Vagina (tissue), 2 donors: ENCODE measurements around the gene XPO5. TPM values are rescaled to one million over a fixed set of nuclear protein-coding genes. Genes with fewer than 3 reads are reported as not detected.

Experiments
- DNase-seq, 2 donors: peaks; one replicate each; pipeline ENCODE4 v3.0.0-alpha.2; 2017; ENCODE audit errors: extremely low spot score in 2 of 2
- H3K27ac ChIP-seq: fragments of 200-600 bp; sonication (generic); one replicate; pipeline ENCODE4 v1.5.1; 2019
- H3K27me3 ChIP-seq: fragments of 200-600 bp; sonication (generic); one replicate; pipeline ENCODE4 v1.5.1; 2019
- H3K36me3 ChIP-seq, 2 donors: fragments of 200-600 bp; sonication (generic); one replicate each; pipeline ENCODE4 v1.5.1; 2017 to 2019
- H3K4me1 ChIP-seq: fragments of 200-600 bp; sonication (generic); one replicate; pipeline ENCODE4 v1.5.1; 2019
- H3K4me3 ChIP-seq, 2 donors: fragments of 200-600 bp; sonication (generic); 1 replicate in 1 of 2; 2 replicates in 1 of 2; pipeline ENCODE4 v1.5.1; 2016 to 2019
- H3K9me3 ChIP-seq: fragments of 200-600 bp; sonication (generic); one replicate; pipeline ENCODE4 v1.5.1; 2019
- POLR2A ChIP-seq, 2 donors: fragments of 450-650 bp; IDR thresholded peaks; one replicate each; pipeline ENCODE4 v1.6.1; 2017; ENCODE audit warnings: antibody characterized with exemption in 2 of 2, mild to moderate bottlenecking in 2 of 2, moderate library complexity in 2 of 2
- POLR2AphosphoS5 ChIP-seq, 2 donors: sonication (generic); formaldehyde crosslinking; IDR thresholded peaks; one replicate each; pipeline ENCODE4 v1.9.0; 2017; ENCODE audit warnings: antibody characterized with exemption in 2 of 2, mild to moderate bottlenecking in 2 of 2, low read depth in 1 of 2; ENCODE audit not compliant: insufficient read depth in 1 of 2
- intact Hi-C: fragments of 100-400 bp; cut with DNase I; formaldehyde crosslinking; loops from one replicate; pipeline ENCODE4 v1.15.1; 2023
- total RNA-seq: library from RNA; depleted of rRNA; stranded (reverse); fragments of >200 nt; gene quantifications from one replicate; pipeline ENCODE4 v1.2.3, GENCODE V29; 2016
- TF ChIP-seq, protein P1 (sequence below), 3 experiments: fragments of 450-650 bp in 2 of 3; fragments of 200-600 bp in 1 of 3; sonication (generic) in 1 of 3; IDR thresholded peaks; one replicate each; pipeline ENCODE4 v1.5.1; 2017 to 2019; ENCODE audit warnings: antibody characterized with exemption in 3 of 3, mild to moderate bottlenecking in 2 of 3, moderate library complexity in 2 of 3

XPO5 gene
- total RNA-seq, 1 donor from 2014 or later, result 24.3 TPM

DNA sequence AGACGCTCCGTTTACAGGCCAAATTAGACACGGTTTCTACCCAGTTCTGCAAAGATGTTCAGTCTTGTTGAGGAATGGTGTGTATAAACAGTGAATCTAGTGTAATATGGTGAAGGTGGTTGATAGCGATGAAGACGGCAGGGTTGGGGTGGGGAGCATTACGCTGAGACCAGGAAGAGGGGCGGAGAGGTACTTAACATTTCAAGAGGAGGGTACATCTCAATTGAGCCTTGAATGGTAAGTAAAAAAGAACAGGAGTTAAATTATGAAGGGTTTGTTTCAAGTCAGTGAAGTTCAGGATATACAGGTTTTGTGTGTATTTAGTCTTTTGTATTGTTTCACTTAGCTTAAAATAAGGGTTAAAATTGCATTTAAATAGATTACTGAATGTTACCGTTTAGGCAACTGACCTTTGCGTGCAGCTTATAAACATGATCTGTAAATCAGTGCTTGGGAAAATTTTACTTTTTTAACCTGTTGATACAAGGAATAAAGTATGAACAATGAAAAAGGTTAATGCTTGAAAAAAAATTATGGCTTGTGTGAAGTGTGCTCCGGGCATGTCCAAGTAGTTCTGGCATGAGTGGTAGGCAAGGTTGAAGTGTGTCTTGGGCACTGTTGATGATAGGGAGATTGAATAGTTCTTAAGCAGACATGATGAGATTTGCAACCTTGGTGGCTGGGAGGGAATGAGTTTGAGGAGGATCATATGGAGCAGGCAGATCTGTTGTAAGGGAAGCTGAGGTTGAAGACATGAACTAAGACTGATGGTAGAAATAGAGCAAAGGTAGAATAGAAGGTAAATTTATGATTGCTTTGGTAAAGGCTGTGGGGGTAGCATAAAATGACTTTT is 58.1 kb downstream of the XPO5 start:
- Histone ChIP-seq H3K27me3 (no peaks in the 10 kb centered on the region), H3K36me3 (peaks cover 0 to 60% of the 10 kb centered on the region in 2 donors), H3K4me1 (peaks cover 44% of the 10 kb centered on the region), H3K9me3 (no peaks in the 10 kb centered on the region), H3K4me3 (peak overlapping the region; percentile 79 to 84), H3K27ac (peak overlapping the region; percentile 3)
- TF ChIP-seq POLR2A (IDR thresholded peaks at IDR 0.05), result no peak
- TF ChIP-seq POLR2AphosphoS5 (IDR thresholded peaks at IDR 0.05; ENCODE audit: insufficient read depth in 1 of 2, low read depth in 1 of 2), result no peak
- TF ChIP-seq, protein P1, sequence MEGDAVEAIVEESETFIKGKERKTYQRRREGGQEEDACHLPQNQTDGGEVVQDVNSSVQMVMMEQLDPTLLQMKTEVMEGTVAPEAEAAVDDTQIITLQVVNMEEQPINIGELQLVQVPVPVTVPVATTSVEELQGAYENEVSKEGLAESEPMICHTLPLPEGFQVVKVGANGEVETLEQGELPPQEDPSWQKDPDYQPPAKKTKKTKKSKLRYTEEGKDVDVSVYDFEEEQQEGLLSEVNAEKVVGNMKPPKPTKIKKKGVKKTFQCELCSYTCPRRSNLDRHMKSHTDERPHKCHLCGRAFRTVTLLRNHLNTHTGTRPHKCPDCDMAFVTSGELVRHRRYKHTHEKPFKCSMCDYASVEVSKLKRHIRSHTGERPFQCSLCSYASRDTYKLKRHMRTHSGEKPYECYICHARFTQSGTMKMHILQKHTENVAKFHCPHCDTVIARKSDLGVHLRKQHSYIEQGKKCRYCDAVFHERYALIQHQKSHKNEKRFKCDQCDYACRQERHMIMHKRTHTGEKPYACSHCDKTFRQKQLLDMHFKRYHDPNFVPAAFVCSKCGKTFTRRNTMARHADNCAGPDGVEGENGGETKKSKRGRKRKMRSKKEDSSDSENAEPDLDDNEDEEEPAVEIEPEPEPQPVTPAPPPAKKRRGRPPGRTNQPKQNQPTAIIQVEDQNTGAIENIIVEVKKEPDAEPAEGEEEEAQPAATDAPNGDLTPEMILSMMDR (IDR thresholded peaks at IDR 0.05), result no peak
- intact Hi-C loops, result no loop called here
- DNase-seq, result no peak

DNA sequence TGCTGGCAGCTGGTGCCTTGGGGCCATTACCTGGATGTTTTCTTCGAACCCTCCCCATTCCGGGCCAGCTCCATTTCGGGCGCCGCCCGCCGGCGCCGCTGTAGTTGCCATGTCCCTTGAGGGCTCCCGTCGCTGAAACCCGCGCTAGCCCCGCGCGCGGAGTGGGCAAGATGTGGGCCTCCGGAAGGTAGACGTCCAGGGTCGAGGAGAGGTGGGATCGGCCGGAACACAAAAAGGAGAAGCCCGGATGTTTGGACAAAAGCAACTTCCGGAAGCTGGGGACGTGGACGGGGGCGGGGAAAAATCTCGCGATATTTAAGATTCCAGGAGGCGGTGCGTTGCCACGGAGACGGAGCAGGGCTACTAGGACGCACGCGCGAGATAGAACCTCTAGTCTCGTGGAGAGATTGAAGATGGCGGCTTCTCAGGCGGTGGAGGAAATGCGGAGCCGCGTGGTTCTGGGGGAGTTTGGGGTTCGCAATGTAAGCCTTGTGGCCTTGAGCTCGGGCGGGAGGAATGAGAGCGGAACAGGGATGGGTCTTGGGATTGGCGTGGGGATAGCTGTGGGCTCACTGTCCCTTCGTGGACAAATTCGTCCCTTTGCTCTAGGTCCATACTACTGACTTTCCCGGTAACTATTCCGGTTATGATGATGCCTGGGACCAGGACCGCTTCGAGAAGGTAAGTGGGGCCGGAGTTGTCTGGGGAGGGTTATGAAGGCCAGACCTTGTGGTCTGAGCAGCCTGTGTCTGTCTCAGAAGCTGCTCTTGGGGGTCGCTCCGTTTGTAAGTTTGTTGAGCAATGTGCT is 58.9 kb downstream of the XPO5 start, which contains the start of the genes POLR1C and YIPF3:
Gene POLR1C (plus strand): TSS at position 393 of the 808 bp plus-strand sequence. CDS start 21 bp downstream, at position 414.
Gene YIPF3 (minus strand): TSS at position 230 of the 808 bp plus-strand sequence. CDS start 119 bp downstream, at position 111.
- intact Hi-C loops, result no loop called here
- Histone ChIP-seq H3K4me3 (peak within 1 kb of the TSS; percentile 79 to 84), H3K27me3 (no peaks in the 10 kb centered on the region), H3K27ac (peak within 1 kb of the TSS; percentile 80), H3K4me1 (peaks cover 44% of the 10 kb centered on the region), H3K9me3 (no peaks in the 10 kb centered on the region), H3K36me3 (peaks cover 0 to 62% of the 10 kb centered on the region in 2 donors)
- TF ChIP-seq POLR2AphosphoS5 (IDR thresholded peaks at IDR 0.05; ENCODE audit: insufficient read depth in 1 of 2, low read depth in 1 of 2) (peak; percentile 79 to 97), POLR2A (IDR thresholded peaks at IDR 0.05) (peak in 1 of 2 donors; percentile 31)
- TF ChIP-seq, protein P1 (IDR thresholded peaks at IDR 0.05), result no peak
- DNase-seq, result peak in 1 of 2 donors; percentile 98

DNA sequence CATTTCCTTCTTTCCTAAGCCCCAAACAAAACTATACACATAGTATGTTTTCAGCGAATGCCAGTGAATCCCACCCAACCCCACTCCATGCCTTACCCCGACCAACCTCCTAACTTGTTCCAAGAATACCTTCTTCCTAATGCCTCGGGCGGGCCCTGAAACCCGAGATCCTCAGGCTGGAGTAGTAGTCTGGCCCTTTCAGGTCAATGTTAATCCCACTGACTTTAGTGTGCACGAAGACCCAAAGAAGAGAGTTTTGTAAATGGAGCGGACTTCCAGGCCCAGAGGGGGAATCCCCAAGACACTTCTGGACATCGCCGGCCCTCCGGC is 59.5 kb downstream of the XPO5 start:
- H3K4me3 ChIP-seq, result peak overlapping the region; percentile 79 to 84
- peaks cover 0 to 59% of the 10 kb centered on the region in 2 donors for H3K36me3 ChIP-seq
- TF ChIP-seq POLR2AphosphoS5 (IDR thresholded peaks at IDR 0.05; ENCODE audit: insufficient read depth in 1 of 2, low read depth in 1 of 2), result no peak
- no peak for TF ChIP-seq POLR2A (IDR thresholded peaks at IDR 0.05)
- TF ChIP-seq, protein P1 (IDR thresholded peaks at IDR 0.05), result no peak
- peak overlapping the region; percentile 80 for H3K27ac ChIP-seq
- H3K9me3 ChIP-seq, result no peaks in the 10 kb centered on the region
- peaks cover 44% of the 10 kb centered on the region for H3K4me1 ChIP-seq
- no peaks in the 10 kb centered on the region for H3K27me3 ChIP-seq
- DNase-seq, result no peak
- intact Hi-C loops, result no loop called here

DNA sequence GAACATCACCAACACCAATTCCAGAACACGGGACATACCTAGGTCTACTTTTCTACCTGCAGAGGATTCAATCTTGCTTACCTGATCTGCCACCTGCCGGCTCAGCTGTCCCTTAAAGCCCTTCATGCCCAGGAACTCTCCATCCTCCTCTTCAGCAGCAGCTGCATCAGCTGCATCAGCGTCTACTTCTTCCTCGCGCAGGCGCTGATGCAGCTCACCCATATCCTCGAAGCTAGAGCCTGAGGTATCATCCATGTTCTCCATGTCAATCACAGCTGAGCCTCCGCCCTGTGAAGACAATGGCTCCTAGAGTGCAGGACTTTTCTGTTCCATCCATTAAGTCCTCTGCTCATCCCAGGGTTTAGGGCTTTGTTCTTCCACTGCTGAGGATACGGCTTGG is 60.0 kb downstream of the XPO5 start:
- peaks cover 0 to 54% of the 10 kb centered on the region in 2 donors for H3K36me3 ChIP-seq
- intact Hi-C loops, result no loop called here
- H3K4me1 ChIP-seq, result peaks cover 47% of the 10 kb centered on the region
- H3K27ac ChIP-seq, result peak overlapping the region; percentile 80
- DNase-seq, result no peak
- peak overlapping the region; percentile 79 to 84 for H3K4me3 ChIP-seq
- no peak for TF ChIP-seq POLR2AphosphoS5 (IDR thresholded peaks at IDR 0.05; ENCODE audit: insufficient read depth in 1 of 2, low read depth in 1 of 2)
- TF ChIP-seq, protein P1 (IDR thresholded peaks at IDR 0.05), result no peak
- TF ChIP-seq POLR2A (IDR thresholded peaks at IDR 0.05), result no peak
- no peaks in the 10 kb centered on the region for H3K9me3 ChIP-seq
- H3K27me3 ChIP-seq, result no peaks in the 10 kb centered on the region
